Suprapubic skin (tissue), 3 donors: ENCODE data around the gene CALHM1.
"Not testable (repeated sequence)": the region's sequence is repeated elsewhere in the genome, so short reads cannot be mapped to it uniquely, and the experiment has no call there.

Source experiments
- POLR2AphosphoS5 ChIP-seq, 3 donors: sonication (generic); formaldehyde crosslinking; IDR thresholded peaks; one replicate each; pipeline ENCODE4 v1.6.1; 2017; ENCODE audit warnings: antibody characterized with exemption in 3 of 3
- TF ChIP-seq, protein P1 (sequence below), 2 donors: fragments of 200-600 bp in 1 of 2; fragments of 450-650 bp in 1 of 2; sonication (generic) in 1 of 2; IDR thresholded peaks; one replicate each; pipeline ENCODE4 v1.5.1; 2016 to 2019; ENCODE audit warnings: antibody characterized with exemption in 2 of 2, mild to moderate bottlenecking in 1 of 2, moderate library complexity in 1 of 2

DNA sequence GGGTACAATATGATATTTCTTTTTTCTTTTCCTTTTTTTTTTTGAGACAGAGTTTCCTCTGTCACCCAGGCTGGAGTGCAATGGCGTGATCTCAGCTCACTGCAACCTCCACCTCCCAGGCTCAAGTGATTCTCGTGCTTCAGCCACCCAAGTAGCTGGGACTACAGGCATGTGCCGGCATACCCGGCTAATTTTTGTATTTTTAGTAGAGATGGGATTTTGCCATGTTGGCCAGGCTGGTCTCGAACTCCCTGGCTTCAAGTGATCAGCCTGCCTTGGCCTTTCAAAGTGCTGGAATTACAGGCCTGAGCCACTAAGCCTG is 41.6 kb downstream of the CALHM1 start:
- TF ChIP-seq, protein P1, sequence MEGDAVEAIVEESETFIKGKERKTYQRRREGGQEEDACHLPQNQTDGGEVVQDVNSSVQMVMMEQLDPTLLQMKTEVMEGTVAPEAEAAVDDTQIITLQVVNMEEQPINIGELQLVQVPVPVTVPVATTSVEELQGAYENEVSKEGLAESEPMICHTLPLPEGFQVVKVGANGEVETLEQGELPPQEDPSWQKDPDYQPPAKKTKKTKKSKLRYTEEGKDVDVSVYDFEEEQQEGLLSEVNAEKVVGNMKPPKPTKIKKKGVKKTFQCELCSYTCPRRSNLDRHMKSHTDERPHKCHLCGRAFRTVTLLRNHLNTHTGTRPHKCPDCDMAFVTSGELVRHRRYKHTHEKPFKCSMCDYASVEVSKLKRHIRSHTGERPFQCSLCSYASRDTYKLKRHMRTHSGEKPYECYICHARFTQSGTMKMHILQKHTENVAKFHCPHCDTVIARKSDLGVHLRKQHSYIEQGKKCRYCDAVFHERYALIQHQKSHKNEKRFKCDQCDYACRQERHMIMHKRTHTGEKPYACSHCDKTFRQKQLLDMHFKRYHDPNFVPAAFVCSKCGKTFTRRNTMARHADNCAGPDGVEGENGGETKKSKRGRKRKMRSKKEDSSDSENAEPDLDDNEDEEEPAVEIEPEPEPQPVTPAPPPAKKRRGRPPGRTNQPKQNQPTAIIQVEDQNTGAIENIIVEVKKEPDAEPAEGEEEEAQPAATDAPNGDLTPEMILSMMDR (IDR thresholded peaks at IDR 0.05): peak in 1 of 2 donors; percentile 0
- not testable (repeated sequence) for TF ChIP-seq POLR2AphosphoS5 (IDR thresholded peaks at IDR 0.05)
